ENCODE data around the gene SAMD13. TPM values are rescaled to one million over a fixed set of nuclear protein-coding genes. Genes with fewer than 3 reads are reported as not detected.

The SAMD13 gene
- total RNA-seq, 1 donor from 2014 or later, result not detected

DNA sequence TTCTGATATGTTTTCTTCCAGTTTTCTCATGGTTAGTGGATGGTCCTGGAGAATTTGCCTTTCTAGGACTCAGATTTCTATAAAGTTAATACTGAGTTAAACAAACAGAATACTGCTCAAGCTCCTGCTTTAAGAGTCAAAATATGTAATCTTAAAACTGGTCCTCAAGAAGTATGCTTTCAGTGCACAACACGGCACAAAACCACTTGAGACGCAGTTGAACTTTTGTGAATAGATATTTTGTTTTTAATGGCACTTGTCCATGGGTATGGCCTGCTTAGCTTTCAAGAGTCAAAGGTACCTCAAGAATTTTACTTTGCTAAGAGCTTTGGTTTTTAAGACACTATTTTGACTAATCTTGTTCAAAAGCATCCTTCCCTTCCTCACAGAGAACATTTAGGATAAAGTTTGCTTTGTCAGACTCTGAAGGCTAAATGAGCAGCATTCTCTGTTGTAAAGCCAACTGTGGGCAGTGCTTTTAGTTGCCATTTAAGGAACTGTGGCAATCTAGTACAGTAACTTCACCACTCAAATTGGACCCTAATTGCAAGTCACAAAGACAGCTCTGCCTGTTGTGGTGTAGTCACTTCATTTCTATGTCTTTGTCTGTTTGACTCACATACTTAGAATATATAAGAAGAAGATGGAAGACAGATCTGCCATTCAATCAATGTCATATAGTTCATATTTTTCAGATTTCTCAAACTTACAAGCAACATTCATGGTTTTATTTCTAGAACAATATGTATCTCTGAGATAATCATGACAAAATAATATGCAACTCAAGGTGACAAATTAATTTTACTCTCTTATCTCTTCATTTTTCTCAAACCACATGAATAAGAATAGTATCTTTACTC lies 28.8 kb downstream of the SAMD13 start:
- Histone ChIP-seq H3K27me3 (no peaks in the 10 kb centered on the region), H3K9me3 (no peaks in the 10 kb centered on the region), H3K4me1 (no peaks in the 10 kb centered on the region), H3K4me3 (no peak overlapping the region), H3K27ac (no peak overlapping the region), H3K36me3 (no peaks in the 10 kb centered on the region)
- TF ChIP-seq POLR2AphosphoS5 (IDR thresholded peaks at IDR 0.05; ENCODE audit: insufficient read depth in 1 of 2, low read depth in 1 of 2) (no peak), POLR2A (IDR thresholded peaks at IDR 0.05) (no peak)
- TF ChIP-seq, protein P1, sequence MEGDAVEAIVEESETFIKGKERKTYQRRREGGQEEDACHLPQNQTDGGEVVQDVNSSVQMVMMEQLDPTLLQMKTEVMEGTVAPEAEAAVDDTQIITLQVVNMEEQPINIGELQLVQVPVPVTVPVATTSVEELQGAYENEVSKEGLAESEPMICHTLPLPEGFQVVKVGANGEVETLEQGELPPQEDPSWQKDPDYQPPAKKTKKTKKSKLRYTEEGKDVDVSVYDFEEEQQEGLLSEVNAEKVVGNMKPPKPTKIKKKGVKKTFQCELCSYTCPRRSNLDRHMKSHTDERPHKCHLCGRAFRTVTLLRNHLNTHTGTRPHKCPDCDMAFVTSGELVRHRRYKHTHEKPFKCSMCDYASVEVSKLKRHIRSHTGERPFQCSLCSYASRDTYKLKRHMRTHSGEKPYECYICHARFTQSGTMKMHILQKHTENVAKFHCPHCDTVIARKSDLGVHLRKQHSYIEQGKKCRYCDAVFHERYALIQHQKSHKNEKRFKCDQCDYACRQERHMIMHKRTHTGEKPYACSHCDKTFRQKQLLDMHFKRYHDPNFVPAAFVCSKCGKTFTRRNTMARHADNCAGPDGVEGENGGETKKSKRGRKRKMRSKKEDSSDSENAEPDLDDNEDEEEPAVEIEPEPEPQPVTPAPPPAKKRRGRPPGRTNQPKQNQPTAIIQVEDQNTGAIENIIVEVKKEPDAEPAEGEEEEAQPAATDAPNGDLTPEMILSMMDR (IDR thresholded peaks at IDR 0.05), result no peak
- no peak for DNase-seq (ENCODE audit: extremely low spot score in 2 of 2)
- intact Hi-C loops (cut with DNase I), result no loop called here

DNA sequence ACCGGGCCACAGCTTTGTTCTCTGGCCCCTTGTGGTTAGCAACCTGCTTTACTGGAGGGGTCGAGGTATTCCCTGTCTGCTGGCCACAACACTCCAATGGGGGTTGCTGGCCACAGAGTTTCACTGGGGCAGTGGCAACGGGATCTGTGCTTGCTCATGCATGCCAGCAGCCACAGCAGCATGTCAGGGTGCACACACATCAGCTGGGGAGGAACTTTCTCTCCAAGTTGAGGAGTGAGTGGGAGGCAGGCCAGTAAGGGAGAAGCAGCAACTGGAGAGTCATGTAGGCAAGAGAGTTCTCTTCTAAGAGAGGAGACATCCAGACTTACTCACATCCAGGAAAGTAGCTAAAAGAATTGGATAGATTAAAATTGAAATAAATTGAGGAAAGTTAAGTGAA lies 38.0 kb downstream of the SAMD13 start:
- no peak for DNase-seq (ENCODE audit: extremely low spot score in 2 of 2)
- Histone ChIP-seq H3K36me3 (no peaks in the 10 kb centered on the region), H3K27ac (no peak overlapping the region), H3K4me1 (no peaks in the 10 kb centered on the region), H3K9me3 (no peaks in the 10 kb centered on the region), H3K27me3 (no peaks in the 10 kb centered on the region), H3K4me3 (no peak overlapping the region)
- TF ChIP-seq POLR2AphosphoS5 (IDR thresholded peaks at IDR 0.05; ENCODE audit: insufficient read depth in 1 of 2, low read depth in 1 of 2) (no peak), POLR2A (IDR thresholded peaks at IDR 0.05) (no peak)
- TF ChIP-seq, protein P1 (IDR thresholded peaks at IDR 0.05), result no peak
- intact Hi-C loops (cut with DNase I), result no loop called here

DNA sequence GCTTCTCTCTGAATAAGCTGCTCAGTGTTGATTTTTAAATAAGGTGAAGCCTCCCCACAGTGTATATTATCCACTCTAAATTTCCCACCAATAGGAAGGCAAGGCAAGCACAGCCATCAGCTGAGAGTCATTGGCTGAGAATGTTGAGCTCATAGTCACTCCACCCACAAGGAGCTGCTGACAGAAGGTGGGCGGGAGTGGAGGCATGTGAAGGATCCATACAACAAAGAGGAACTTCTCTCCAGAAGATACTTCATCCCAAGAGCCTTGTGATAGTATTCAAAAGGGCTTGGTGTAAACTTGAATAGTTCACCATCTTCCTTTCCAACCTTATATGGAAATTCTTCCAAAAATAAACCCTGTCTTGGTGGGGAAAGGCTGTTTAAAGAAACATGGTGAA lies 42.8 kb downstream of the SAMD13 start:
- no peak for DNase-seq (ENCODE audit: extremely low spot score in 2 of 2)
- intact Hi-C loops (cut with DNase I), result loop anchor here (10.0 kb wide), 1 partner anchor 371 kb away; no protein-coding TSS in a partner anchor

GRCh38 chr1:84345220-84345619 lies 43.7 kb downstream of the SAMD13 start:
- Histone ChIP-seq H3K36me3 (no peaks in the 10 kb centered on the region), H3K9me3 (no peaks in the 10 kb centered on the region), H3K4me1 (no peaks in the 10 kb centered on the region), H3K4me3 (no peak overlapping the region), H3K27me3 (no peaks in the 10 kb centered on the region), H3K27ac (no peak overlapping the region)
- TF ChIP-seq POLR2AphosphoS5 (IDR thresholded peaks at IDR 0.05; ENCODE audit: insufficient read depth in 1 of 2, low read depth in 1 of 2) (no peak), POLR2A (IDR thresholded peaks at IDR 0.05) (no peak)
- TF ChIP-seq, protein P1 (IDR thresholded peaks at IDR 0.05), result no peak
- intact Hi-C loops (cut with DNase I), result loop anchor here (10.0 kb wide), 1 partner anchor 370 kb away; no protein-coding TSS in a partner anchor
- no peak for DNase-seq (ENCODE audit: extremely low spot score in 2 of 2)

More for the DNA sequence above, 42.8 kb downstream of the SAMD13 start:
- H3K36me3 ChIP-seq, result no peaks in the 10 kb centered on the region
- H3K4me3 ChIP-seq, result no peak overlapping the region
- H3K27ac ChIP-seq, result no peak overlapping the region
- TF ChIP-seq POLR2A (IDR thresholded peaks at IDR 0.05), result no peak
- TF ChIP-seq, protein P1 (IDR thresholded peaks at IDR 0.05), result no peak
- TF ChIP-seq POLR2AphosphoS5 (IDR thresholded peaks at IDR 0.05; ENCODE audit: insufficient read depth in 1 of 2, low read depth in 1 of 2), result no peak
- no peaks in the 10 kb centered on the region for H3K9me3 ChIP-seq
- no peaks in the 10 kb centered on the region for H3K27me3 ChIP-seq
- no peaks in the 10 kb centered on the region for H3K4me1 ChIP-seq

All from vagina (tissue), 2 donors.